ENCODE data around the gene TRIM50.

- TF ChIP-seq CTCF (IDR thresholded peaks at IDR 0.05) (no peak), POLR2A (IDR thresholded peaks at IDR 0.05) (no peak)
Measured at GRCh38 chr7:73350306-73351068, 22.6 kb upstream of the TRIM50 start.
